Stimulated activated CD4-positive, alpha-beta T cell treated with anti-CD3 and anti-CD28 coated beads, Interleukin-1b, Interleukin-23, amount 100 ng/mL, for 4 hours (primary cell): Measurements from ENCODE around the gene TXN.
"Not testable (repeated sequence)": the region's sequence is repeated elsewhere in the genome, so short reads cannot be mapped to it uniquely, and the experiment has no call there.

Experiments used
- DNase-seq, 2 donors: peaks; one replicate each; pipeline ENCODE4 v3.0.0-alpha.2; 2020; ENCODE audit warnings: low read depth in 2 of 2

Gene TXN

GRCh38 chr9:110257097-110257841, 962 bp upstream of the TXN start:
- DNase-seq, result peak in 1 of 2 donors; percentile 12

- DNase-seq, result peak; percentile 11 to 46
Measured at GRCh38 chr9:110255463-110256379, 586 bp downstream of the TXN start.

GRCh38 chr9:110255034-110255462, 1.3 kb downstream of the TXN start:
- DNase-seq, result no peak

DNA sequence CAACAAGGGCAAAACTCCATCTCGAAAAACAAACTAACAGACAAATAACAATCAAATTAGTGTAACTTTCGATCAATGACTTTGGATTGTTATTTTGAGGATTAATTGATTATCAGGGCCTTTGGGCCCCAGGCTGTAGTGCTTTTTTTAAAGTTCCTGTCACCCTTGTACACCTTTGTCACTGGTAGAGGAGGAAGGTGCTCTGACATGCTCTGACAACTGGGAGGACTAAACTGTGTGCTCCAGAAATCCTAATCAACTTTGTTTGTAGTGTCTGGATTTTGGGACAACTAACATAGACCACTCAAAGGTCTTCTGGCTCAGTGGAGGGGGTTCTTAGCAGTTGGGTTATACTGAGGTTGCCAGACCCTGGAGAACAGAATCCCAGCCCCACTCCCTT, 1.8 kb downstream of the TXN start:
- DNase-seq, result no peak

DNA sequence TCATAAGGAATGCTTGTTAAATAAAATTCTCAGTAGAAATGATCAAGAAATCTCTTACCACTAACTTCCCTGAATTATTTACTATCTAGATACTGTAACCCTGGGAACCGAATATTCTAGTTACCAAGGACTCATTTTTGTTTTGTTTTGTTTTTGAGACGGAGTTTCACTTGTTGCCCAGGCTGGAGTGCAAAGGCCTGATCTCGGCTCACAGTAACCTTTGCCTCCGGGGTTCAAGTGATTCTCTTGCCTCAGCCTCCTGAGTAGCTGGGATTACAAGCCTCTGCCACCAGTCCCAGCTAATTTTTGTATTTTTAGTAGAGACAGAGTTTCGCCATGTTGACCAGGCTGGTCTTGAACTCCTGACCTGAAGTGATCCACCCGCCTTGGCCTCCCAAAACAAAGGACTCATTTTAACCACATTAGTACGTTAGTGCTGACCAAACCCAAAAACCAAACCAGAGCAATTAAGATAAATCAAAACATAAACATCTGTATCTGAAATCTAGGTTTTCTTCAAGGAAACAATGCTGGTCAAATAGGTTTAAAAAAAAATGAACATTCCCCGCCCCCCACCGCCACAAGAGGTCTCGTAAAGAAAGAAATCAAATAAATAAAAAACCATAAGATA, 3.7 kb downstream of the TXN start:
- DNase-seq, result no peak

DNA sequence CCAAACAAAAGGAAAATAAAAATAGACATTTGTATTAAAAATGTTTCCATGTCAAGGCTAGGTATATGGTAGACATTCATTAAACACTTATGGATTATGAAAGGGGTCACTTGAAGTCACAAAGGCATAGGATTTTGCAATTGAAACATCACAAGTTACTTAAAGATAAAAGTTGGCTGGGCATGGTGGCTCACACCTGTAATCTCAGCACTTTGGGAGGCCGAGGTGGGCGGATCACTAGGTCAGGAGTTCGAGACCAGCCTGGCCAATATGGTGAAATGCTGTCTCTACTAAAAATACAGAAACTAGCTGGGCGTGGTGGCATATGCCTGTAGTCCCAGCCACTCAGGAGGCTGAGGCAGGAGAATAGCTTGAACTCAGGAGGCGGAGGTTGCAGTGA, 4.5 kb downstream of the TXN start:
- not testable (repeated sequence) for DNase-seq

GRCh38 chr9:110251212-110251611, 5.1 kb downstream of the TXN start:
- no peak for DNase-seq

DNA sequence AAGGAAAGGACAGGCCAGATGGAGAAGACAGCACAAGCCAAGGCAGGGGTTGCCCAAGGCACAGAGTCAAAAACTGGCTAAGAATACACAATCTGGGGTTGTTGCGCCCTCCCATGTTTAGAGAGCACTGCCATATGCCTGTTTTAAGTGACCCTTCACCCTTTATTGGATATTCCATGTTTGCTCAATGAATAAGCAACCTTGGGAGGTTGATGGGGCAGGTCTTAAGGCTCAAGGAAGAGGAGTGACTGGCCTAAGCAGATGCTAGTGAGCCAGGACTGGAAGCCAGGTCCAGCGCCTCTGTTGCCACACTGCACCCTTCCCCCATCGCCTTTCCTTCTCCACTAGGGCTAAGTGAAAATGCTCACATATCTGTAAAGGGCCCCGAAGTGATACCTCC, 6.7 kb downstream of the TXN start:
- DNase-seq, result no peak

GRCh38 chr9:110248361-110248760, 7.9 kb downstream of the TXN start:
- no peak for DNase-seq

GRCh38 chr9:110246214-110246613, 10.1 kb downstream of the TXN start:
- DNase-seq, result no peak

GRCh38 chr9:110244616-110245015, 11.7 kb downstream of the TXN start:
- DNase-seq, result no peak

- DNase-seq, result no peak
Measured at GRCh38 chr9:110241858-110242321, 14.4 kb downstream of the TXN start.

GRCh38 chr9:110241260-110241857, 14.9 kb downstream of the TXN start:
- no peak for DNase-seq

GRCh38 chr9:110240198-110240597, 16.1 kb downstream of the TXN start:
- DNase-seq, result no peak

- DNase-seq, result no peak
Measured at GRCh38 chr9:110228321-110228720, 28.0 kb downstream of the TXN start.

- no peak for DNase-seq
Measured at GRCh38 chr9:110224583-110224982, 31.7 kb downstream of the TXN start.

DNA sequence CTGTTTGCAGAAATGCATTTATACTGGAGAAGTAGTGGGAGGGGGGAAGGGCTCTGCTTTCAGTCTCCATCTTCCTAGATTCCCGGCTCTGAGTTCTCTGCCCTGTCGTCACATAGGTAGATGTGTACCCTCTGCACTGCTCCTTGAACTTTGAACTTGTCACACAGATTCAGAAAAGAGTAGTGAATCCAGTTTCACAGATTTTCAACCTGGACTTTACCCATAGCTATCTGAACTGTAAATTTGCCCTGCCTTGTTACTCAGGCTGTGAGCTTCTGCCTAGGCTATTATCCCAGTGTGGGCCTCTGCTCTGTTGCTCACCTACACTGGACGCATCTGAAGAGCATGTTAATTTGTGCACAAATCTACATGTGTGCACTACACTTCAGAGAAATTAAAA, 35.5 kb downstream of the TXN start:
- DNase-seq, result no peak

DNA sequence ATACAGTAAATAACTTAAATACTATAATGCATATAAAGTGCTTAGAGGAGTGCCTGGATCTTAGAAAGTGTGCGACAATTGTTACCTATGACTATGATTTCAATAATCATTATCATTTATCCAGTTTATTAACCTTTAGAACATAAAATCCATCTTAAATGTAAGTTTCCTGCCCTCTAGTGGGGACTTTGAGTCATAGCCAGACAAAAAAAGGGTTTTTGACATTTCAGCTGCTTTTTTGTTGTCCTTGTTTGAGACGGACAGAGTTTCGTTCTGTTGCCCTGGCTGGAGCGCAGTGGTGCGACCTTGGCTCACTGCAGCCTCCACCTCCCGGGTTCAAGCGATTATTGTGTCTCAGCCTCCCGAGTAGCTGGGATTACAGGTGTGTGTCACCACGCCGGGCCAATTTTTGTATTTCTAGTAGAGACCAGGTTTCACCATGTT, 38.6 kb downstream of the TXN start:
- DNase-seq, result no peak

- DNase-seq, result no peak
Measured at GRCh38 chr9:110214586-110215355, 41.5 kb downstream of the TXN start.

DNA sequence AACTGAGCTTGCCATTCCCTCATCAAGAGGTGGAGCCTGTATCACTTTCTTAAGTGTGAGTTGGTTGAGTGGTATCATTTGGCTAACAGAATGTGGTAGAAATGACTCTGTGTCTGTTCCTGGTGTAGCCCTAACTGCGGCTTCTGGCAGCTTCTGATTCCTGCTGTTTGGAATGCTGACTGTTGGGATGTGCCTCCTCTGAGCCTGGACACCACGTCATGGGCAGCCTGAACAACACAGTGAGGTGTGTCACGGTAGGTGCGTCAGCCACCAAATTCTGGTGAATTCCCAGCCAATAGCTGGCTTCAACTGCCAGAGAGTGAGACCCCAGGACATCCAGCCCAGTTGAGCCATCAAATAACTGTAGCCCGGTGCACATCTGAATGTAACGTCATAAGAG, 42.2 kb downstream of the TXN start:
- no peak for DNase-seq

DNA sequence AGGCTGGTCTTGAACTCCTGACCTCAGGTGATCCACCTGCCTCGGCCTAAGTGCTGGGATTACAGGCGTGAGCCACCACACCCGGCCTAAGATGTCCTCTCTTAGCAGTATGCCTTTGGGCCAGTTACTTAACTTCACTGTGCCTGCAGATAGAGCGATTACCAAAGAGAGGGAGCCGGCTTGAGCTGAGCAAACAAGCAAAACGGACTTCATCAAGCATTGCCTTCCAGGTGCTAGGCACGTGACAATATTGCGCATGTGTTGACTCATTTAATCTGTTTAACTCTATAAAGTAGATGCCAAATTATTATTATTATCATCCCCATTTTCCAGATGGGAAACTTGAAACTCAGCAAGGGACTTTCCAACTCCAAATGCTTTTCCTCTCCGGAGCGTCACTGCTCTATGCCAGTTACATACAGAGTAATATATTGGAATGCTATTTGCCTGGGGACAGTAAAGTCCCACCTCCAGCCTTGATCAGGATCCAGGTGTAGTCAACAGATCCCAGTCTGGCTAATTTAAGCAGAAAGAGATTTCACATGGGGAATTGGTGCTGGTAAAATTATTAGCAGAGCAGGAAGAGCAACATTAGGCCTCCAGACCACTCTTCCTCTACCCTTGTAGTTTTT, 42.8 kb downstream of the TXN start:
- DNase-seq, result no peak
